IMR-90 (cell line): ENCODE data around the gene IKBKE. TPM values are rescaled to one million over a fixed set of nuclear protein-coding genes. Genes with fewer than 3 reads are reported as not detected.

Experiments used
- ATAC-seq: fragments of 200-7000 bp; cut with Tn5 transposase; 2 replicates; pipeline ENCODE4 v1.9.1; 2020; ENCODE audit warnings: low read depth, mild to moderate bottlenecking, moderate library complexity
- BruUV-seq: library from RNA; stranded (reverse); fragments of 400-500 nt; replicated peaks from 2 replicates; lab custom pipeline; 2021; lab: Mats Ljungman, UMichigan
- CTCF ChIA-PET: fragments of 300-600 bp; formaldehyde crosslinking; extraction: SDS; loops from one replicate; lab custom pipeline; 2021; ENCODE audit warnings: antibody characterized with exemption; lab: Yijun Ruan, JAX
- POLR2A ChIA-PET: fragments of 300-600 bp; sonication (Branson Sonifier 250); formaldehyde crosslinking; loops from one replicate; lab custom pipeline; 2022; ENCODE audit warnings: antibody characterized with exemption; ENCODE audit not compliant: unreplicated experiment; lab: Charles Lee
- DNase-seq: peaks from one replicate; pipeline ENCODE4 v3.0.0; 2013
- H2AFZ ChIP-seq: replicated peaks from 2 replicates; pipeline ENCODE3; 2013; ENCODE audit warnings: low read length, mild to moderate bottlenecking; ENCODE audit not compliant: poor library complexity
- H2AK5ac ChIP-seq: 2 replicates; pipeline ENCODE4 v1.6.1; 2013; ENCODE audit warnings: low read depth, low read length, inconsistent platforms
- H2AK9ac ChIP-seq: replicated peaks from 2 replicates; pipeline ENCODE3; 2013; ENCODE audit warnings: mild to moderate bottlenecking, low read depth, low read length, moderate library complexity; ENCODE audit not compliant: poor library complexity
- H2BK120ac ChIP-seq: 2 replicates; pipeline ENCODE4 v1.6.1; 2013; ENCODE audit warnings: low read depth, low read length, inconsistent platforms
- H2BK15ac ChIP-seq: 3 replicates; pipeline ENCODE4 v1.6.1; 2013; ENCODE audit warnings: low read depth, low read length, inconsistent platforms
- H2BK20ac ChIP-seq: 2 replicates; pipeline ENCODE4 v1.6.1; 2013; ENCODE audit warnings: low read depth, mild to moderate bottlenecking, inconsistent platforms, low read length, moderate library complexity
- H2BK5ac ChIP-seq: 2 replicates; pipeline ENCODE4 v1.6.1; 2013; ENCODE audit warnings: mild to moderate bottlenecking, low read depth, low read length, inconsistent platforms; ENCODE audit not compliant: poor library complexity, severe bottlenecking
- H3K14ac ChIP-seq: replicated peaks from 2 replicates; pipeline ENCODE4 v1.6.1; 2013; ENCODE audit warnings: low read depth, low read length, inconsistent platforms
- H3K18ac ChIP-seq: 2 replicates; pipeline ENCODE4 v1.6.1; 2013; ENCODE audit warnings: low read depth, low read length, control low read depth
- H3K23ac ChIP-seq: 2 replicates; pipeline ENCODE4 v1.6.1; 2013; ENCODE audit warnings: low read depth, low read length, inconsistent platforms
- H3K27ac ChIP-seq: 2 replicates; pipeline ENCODE4 v1.5.1; 2013; ENCODE audit warnings: mild to moderate bottlenecking, control low read depth, low read length; ENCODE audit not compliant: insufficient read depth
- H3K27me3 ChIP-seq: 2 replicates; pipeline ENCODE4 v1.6.1; 2013; ENCODE audit warnings: low read length; ENCODE audit not compliant: control insufficient read depth, insufficient read depth
- H3K36me3 ChIP-seq: 2 replicates; pipeline ENCODE4 v1.6.1; 2013; ENCODE audit warnings: low read length, mixed read lengths; ENCODE audit not compliant: control insufficient read depth, insufficient read depth
- H3K4ac ChIP-seq: 2 replicates; pipeline ENCODE4 v1.6.1; 2013; ENCODE audit warnings: low read depth, low read length, inconsistent platforms
- H3K4me1 ChIP-seq: 2 replicates; pipeline ENCODE4 v1.6.1; 2013; ENCODE audit warnings: low read length, mixed read lengths; ENCODE audit not compliant: control insufficient read depth, insufficient read depth
- H3K4me2 ChIP-seq: 2 replicates; pipeline ENCODE4 v1.6.1; 2013; ENCODE audit warnings: low read depth, mild to moderate bottlenecking, control low read depth, low read length, moderate library complexity
- H3K4me3 ChIP-seq: 2 replicates; pipeline ENCODE4 v1.5.1; 2013; ENCODE audit warnings: low read depth, mild to moderate bottlenecking, control low read depth, low read length, moderate library complexity; ENCODE audit not compliant: insufficient read depth
- H3K56ac ChIP-seq: 2 replicates; pipeline ENCODE4 v1.6.1; 2013; ENCODE audit warnings: low read length, inconsistent platforms; ENCODE audit not compliant: insufficient read depth; ENCODE audit errors: extremely low read depth
- H3K79me1 ChIP-seq, 2 experiments: 2 replicates each; pipeline ENCODE4 v1.6.1; 2013; ENCODE audit warnings: low read length in 2 of 2, inconsistent platforms in 1 of 2, low read depth in 1 of 2
- H3K9ac ChIP-seq: 2 replicates; pipeline ENCODE4 v1.6.1; 2013; ENCODE audit warnings: low read depth, low read length, control low read depth
- H3K9me1 ChIP-seq: 2 replicates; pipeline ENCODE4 v1.6.1; 2013; ENCODE audit warnings: low read length, inconsistent platforms; ENCODE audit not compliant: insufficient read depth
- H3K9me3 ChIP-seq: 2 replicates; pipeline ENCODE4 v1.6.1; 2013; ENCODE audit warnings: low read length; ENCODE audit not compliant: control insufficient read depth, insufficient read depth
- H4K20me1 ChIP-seq: 2 replicates; pipeline ENCODE4 v1.6.1; 2013; ENCODE audit warnings: low read length, inconsistent platforms; ENCODE audit not compliant: insufficient read depth
- H4K5ac ChIP-seq: 2 replicates; pipeline ENCODE4 v1.6.1; 2013; ENCODE audit warnings: mild to moderate bottlenecking, low read depth, low read length, control low read depth
- H4K8ac ChIP-seq, 2 experiments: 2 replicates each; pipeline ENCODE4 v1.6.1; 2013; ENCODE audit warnings: low read depth in 2 of 2, low read length in 2 of 2, control low read depth in 1 of 2, inconsistent platforms in 1 of 2
- H4K91ac ChIP-seq: 2 replicates; pipeline ENCODE4 v1.6.1; 2013; ENCODE audit warnings: low read depth, low read length, inconsistent platforms; ENCODE audit not compliant: insufficient read depth
- MAZ ChIP-seq: IDR thresholded peaks from 2 replicates; pipeline ENCODE4 v1.6.1; 2012; ENCODE audit warnings: low read depth, mild to moderate bottlenecking, low read length, improper control_type of control experiment, moderate library complexity, borderline replicate concordance
- POLR2A ChIP-seq: IDR thresholded peaks from 2 replicates; pipeline ENCODE4 v1.6.1; 2012; ENCODE audit warnings: mild to moderate bottlenecking, low read depth, low read length
- RAD21 ChIP-seq: IDR thresholded peaks from 2 replicates; pipeline ENCODE4 v1.6.1; 2012; ENCODE audit warnings: low read length, improper control_type of control experiment
- WGBS, 2 experiments: methylation state at CpG; one replicate each; pipeline versions ENCODE4 v1.1.5 to v1.1.7; 2013; ENCODE audit warnings: missing lambda C conversion rate in 2 of 2; ENCODE audit not compliant: insufficient read length in 1 of 2; ENCODE audit errors: extremely low coverage in 2 of 2; 5-methylcytosine and 5-hydroxymethylcytosine counted together
- dilution Hi-C: fragments of 300-500 bp; cut with HindIII; formaldehyde crosslinking; loops from one replicate; pipeline ENCODE4 v1.14.3; 2018; ENCODE audit warnings: low sequenced_read_pairs; ENCODE audit not compliant: unreplicated experiment
- in situ Hi-C: fragments of 300-500 bp; cut with MboI; formaldehyde crosslinking; loops from 3 replicates; pipeline ENCODE4 v1.14.3; 2019; ENCODE audit warnings: low sequenced_read_pairs, inconsistent platforms, mixed read lengths
- intact Hi-C: fragments of 100-400 bp; cut with micrococcal nuclease; formaldehyde crosslinking; loops from 2 replicates; pipeline ENCODE4 v1.10.0; 2022
- polyA plus RNA-seq, 3 experiments: library from polyadenylated mRNA; depleted of rRNA; stranded (reverse); fragments of >200 nt; gene quantifications; 2 replicates each; pipeline ENCODE4 v1.2.3, GENCODE V29; 2012; ENCODE audit warnings: low replicate concordance in 1 of 3
- total RNA-seq: library from RNA; depleted of rRNA; stranded (reverse); fragments of >200 nt; gene quantifications from 2 replicates; pipeline ENCODE4 v1.2.3, GENCODE V29; 2012

IKBKE gene
- total and polyA plus RNA-seq, 2 of the 4 experiments (the other 2 are of a cell fraction) = 20.3 to 24.0 TPM

DNA sequence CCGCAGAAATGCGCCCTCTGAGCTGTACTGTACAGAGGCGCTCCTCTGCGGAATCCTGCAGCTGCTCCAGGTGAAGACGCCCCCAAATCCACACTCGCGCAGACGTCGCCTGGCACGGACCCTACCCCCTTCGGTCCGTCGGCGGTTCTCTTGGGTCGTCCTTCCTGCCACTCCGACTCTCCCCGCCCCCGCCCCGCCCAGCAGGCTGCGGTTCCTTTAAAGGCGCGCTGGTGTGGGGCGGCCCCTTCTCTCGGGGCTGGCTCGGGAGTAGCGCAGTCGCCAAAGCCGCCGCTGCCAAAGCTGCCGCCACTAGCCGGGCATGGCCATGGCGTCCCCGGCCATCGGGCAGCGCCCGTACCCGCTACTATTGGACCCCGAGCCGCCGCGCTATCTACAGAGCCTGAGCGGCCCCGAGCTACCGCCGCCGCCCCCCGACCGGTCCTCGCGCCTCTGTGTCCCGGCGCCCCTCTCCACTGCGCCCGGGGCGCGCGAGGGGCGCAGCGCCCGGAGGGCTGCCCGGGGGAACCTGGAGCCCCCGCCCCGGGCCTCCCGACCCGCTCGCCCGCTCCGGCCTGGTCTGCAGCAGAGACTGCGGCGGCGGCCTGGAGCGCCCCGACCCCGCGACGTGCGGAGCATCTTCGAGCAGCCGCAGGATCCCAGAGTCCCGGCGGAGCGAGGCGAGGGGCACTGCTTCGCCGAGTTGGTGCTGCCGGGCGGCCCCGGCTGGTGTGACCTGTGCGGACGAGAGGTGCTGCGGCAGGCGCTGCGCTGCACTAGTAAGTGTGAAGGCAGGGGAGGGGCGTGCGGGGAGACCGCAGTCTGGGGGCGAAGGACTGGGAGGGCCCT lies 37.2 kb downstream of the IKBKE start, which contains the start of gene RASSF5:
Gene RASSF5 (plus strand): TSS at position 248 of the 846 bp plus-strand sequence. CDS start 72 bp downstream, at position 320.
- Histone ChIP-seq H3K4ac (peak within 1 kb of the TSS; percentile 68), H3K27ac (no peak within 1 kb of the TSS), H3K9me1 (peaks cover 6% of the 10 kb centered on the region), H3K27me3 (no peaks in the 10 kb centered on the region), H3K79me1 (no peaks in the 10 kb centered on the region; a peak in 1 of 4 replicates), H3K4me3 (peak within 1 kb of the TSS; percentile 58), H3K36me3 (no peaks in the 10 kb centered on the region), H2BK20ac (no peak within 1 kb of the TSS), H2BK120ac (peak within 1 kb of the TSS; percentile 49; the same call in 1 of the 2 replicates), H3K9ac (0 out of 2 replicates have a peak within 1 kb of the TSS, but pooled peaks have one; percentile 16), H2AFZ (peak within 1 kb of the TSS; percentile 90), H3K56ac (no peak within 1 kb of the TSS), H3K9me3 (no peaks in the 10 kb centered on the region), H3K23ac (peak within 1 kb of the TSS; percentile 66), H2AK5ac (peak within 1 kb of the TSS; percentile 57), H2BK15ac (no peak within 1 kb of the TSS; the same call in 2 of the 3 replicates), H2BK5ac (no peak within 1 kb of the TSS), H4K91ac (no peak within 1 kb of the TSS; the same call in 1 of the 2 replicates), H4K20me1 (0 out of 2 replicates have a peak, but pooled peaks cover 3% of the 10 kb centered on the region), H3K4me1 (peaks cover 18% of the 10 kb centered on the region), H4K5ac (no peak within 1 kb of the TSS; the same call in 1 of the 2 replicates), H3K14ac (0 out of 2 replicates have a peak within 1 kb of the TSS, but pooled peaks have one; percentile 24), H3K4me2 (peak within 1 kb of the TSS; percentile 67), H2AK9ac (peak within 1 kb of the TSS; percentile 44), H4K8ac (peak within 1 kb of the TSS in 1 of 2 experiments; percentile 68; a peak in 1 of 4 replicates), H3K18ac (no peak within 1 kb of the TSS)
- intact Hi-C loops = no loop called here
- dilution Hi-C loops = no loop called here
- TF ChIP-seq MAZ = peak; percentile 50; the same call in 1 of the 2 replicates
- TF ChIP-seq RAD21 = no peak
- peak; percentile 79 for TF ChIP-seq POLR2A
- ATAC-seq = peak; percentile 74
- in situ Hi-C loops = no loop called here
- ChIA-PET POLR2A (no interaction called here), CTCF (interaction anchor here (1.1 to 2.1 kb wide), 2 partner anchors 14 to 76 kb away, joined by 3 to 6 read pairs; no protein-coding TSS in a partner anchor)
- no TSS peak for BruUV-seq
- 5% methylated on average over 40 of the region's 97 CpGs; no CpG with 5 or more reads in 1 of the 2 experiments for WGBS, 2 experiments
- peak; percentile 41 for DNase-seq
